ENCODE measurements around the gene FBRS.

- TF ChIP-seq CTCF (IDR thresholded peaks at IDR 0.05; ENCODE audit: low read depth, low read length) (no peak), EZH2phosphoT487 (IDR thresholded peaks at IDR 0.05; ENCODE audit: low read depth) (no peak)
These were observed 61.9 kb downstream of the FBRS start for GRCh38 chr16:30720086-30720485.

Measured in OCI-LY3 (cell line).